Ovary (tissue), 9 donors: ENCODE results near the gene PRR18. TPM values are rescaled to one million over a fixed set of nuclear protein-coding genes. Genes with fewer than 3 reads are reported as not detected.

ENCODE experiments used
- DNase-seq, 5 donors: peaks; one replicate each; pipeline ENCODE4 v3.0.0-alpha.2; 2019 to 2020
- H3K27ac ChIP-seq, 2 donors: fragments of 200-600 bp; one replicate each; pipeline versions ENCODE4 v1.5.1 to v1.8.0; 2019 to 2022
- H3K27me3 ChIP-seq: fragments of 200-600 bp; one replicate; pipeline ENCODE4 v1.8.0; 2022
- H3K36me3 ChIP-seq: fragments of 200-600 bp; sonication (generic); one replicate; pipeline ENCODE4 v1.5.1; 2019
- H3K4me1 ChIP-seq: one replicate; pipeline ENCODE4 v1.8.1; 2013; ENCODE audit warnings: mild to moderate bottlenecking, moderate library complexity; ENCODE audit not compliant: insufficient read depth
- H3K4me3 ChIP-seq: fragments of 200-600 bp; sonication (generic); one replicate; pipeline ENCODE4 v1.5.1; 2017
- H3K9me3 ChIP-seq, 2 donors: fragments of 200-600 bp in 1 of 2; sonication (generic) in 1 of 2; one replicate each; pipeline versions ENCODE4 v1.5.1 to v1.8.1; 2013 to 2019; ENCODE audit warnings: mild to moderate bottlenecking in 1 of 2, moderate library complexity in 1 of 2
- CTCF ChIP-seq, 3 donors: fragments of 450-650 bp in 2 of 3; fragments of 200-600 bp in 1 of 3; IDR thresholded peaks; one replicate each; pipeline versions ENCODE4 v1.5.1 to v1.8.0; 2016 to 2022; ENCODE audit warnings: antibody characterized with exemption in 3 of 3, mild to moderate bottlenecking in 1 of 3
- EP300 ChIP-seq: sonication (generic); formaldehyde crosslinking; IDR thresholded peaks from one replicate; pipeline ENCODE4 v1.6.1; 2017; ENCODE audit warnings: antibody characterized with exemption
- POLR2A ChIP-seq: fragments of 450-650 bp; IDR thresholded peaks from one replicate; pipeline ENCODE4 v1.6.1; 2017; ENCODE audit warnings: antibody characterized with exemption, mild to moderate bottlenecking, moderate library complexity
- WGBS, 3 donors: extraction: QIAGEN DNeasy Blood & Tissue Kit in 1 of 3; methylation state at CpG; one replicate each; pipeline versions ENCODE4 v1.1.5 to v1.1.7; 2013 to 2017; 5-methylcytosine and 5-hydroxymethylcytosine counted together
- intact Hi-C, 4 donors: fragments of 100-400 bp; cut with DNase I; formaldehyde crosslinking; loops; one replicate each; pipeline versions ENCODE4 v1.11.0 to v1.15.1; 2022 to 2023
- polyA plus RNA-seq, 2 donors: library from polyadenylated mRNA; stranded (reverse); fragments of 200-250 nt in 1 of 2; fragments of 350-450 nt in 1 of 2; fragmentation: Illumina TruSeq in 1 of 2; extraction: RNeasy Lipid Tissue Mini Kit (QIAGEN cat#74804) in 1 of 2; gene quantifications; one replicate each; pipeline ENCODE4 v1.2.3, GENCODE V29; 2013 to 2014
- total RNA-seq, 7 donors: library from RNA; depleted of rRNA in 2 of 7; stranded (reverse); fragments of >200 nt in 2 of 7; fragmentation: NEBNext Ultra II Directional in 3 of 7; extraction: Animal tissue kit (Norgen Biotek cat#: 25700) in 3 of 7; gene quantifications; one replicate each; pipeline versions ENCODE4 v1.1.0 to v1.2.4, GENCODE V29; 2016 to 2023
- donor health status: DM: no; HTN: no; CAD: no; lungs with moderate emphysema.
- donor health status: DM: no; HTN: no; CAD: no.
- donor health status: Bipolar disorder and iron deficiency.
- donor health status: DM: yes; HTN: yes; CAD: no.
- donor health status: DM: no; HTN: no; CAD: no.
- donor health status: DM: yes; HTN: yes; CAD: no.

Gene PRR18
- total and polyA plus RNA-seq, 9 donors = 0.05 to 5.1 (median 0.25) TPM; not detected in 5

- no peak for DNase-seq
- TF ChIP-seq CTCF (IDR thresholded peaks at IDR 0.05) (no peak), POLR2A (no peak), EP300 (no peak)
- Histone ChIP-seq H3K4me3 (peak overlapping the region; percentile 21), H3K27ac (no peak overlapping the region), H3K4me1 (peaks cover 3% of the 10 kb centered on the region), H3K27me3 (peaks cover 4% of the 10 kb centered on the region), H3K36me3 (no peaks in the 10 kb centered on the region), H3K9me3 (no peaks in the 10 kb centered on the region)
- WGBS, 3 donors = 2% methylated on average over 59 to 115 of the region's 115 CpGs
- intact Hi-C loops = no loop called here
Measured at GRCh38 chr6:166307082-166308032, 835 bp downstream of the PRR18 start.

GRCh38 chr6:166306378-166307081 lies 1.7 kb downstream of the PRR18 start:
- Histone ChIP-seq H3K4me3 (no peak overlapping the region), H3K27me3 (peaks cover 4% of the 10 kb centered on the region), H3K27ac (no peak overlapping the region), H3K36me3 (no peaks in the 10 kb centered on the region), H3K9me3 (no peaks in the 10 kb centered on the region), H3K4me1 (peaks cover 3% of the 10 kb centered on the region)
- DNase-seq = no peak
- no peak for TF ChIP-seq POLR2A
- no peak for TF ChIP-seq CTCF (IDR thresholded peaks at IDR 0.05)
- TF ChIP-seq EP300 = no peak
- WGBS, 3 donors = 58 to 64% (median 64%) methylated on average over 31 to 34 of the region's 34 CpGs
- intact Hi-C loops = no loop called here

- intact Hi-C loops = no loop called here
- Histone ChIP-seq H3K4me3 (no peak overlapping the region), H3K36me3 (no peaks in the 10 kb centered on the region), H3K27ac (no peak overlapping the region), H3K9me3 (no peaks in the 10 kb centered on the region), H3K27me3 (peaks cover 4% of the 10 kb centered on the region), H3K4me1 (peaks cover 3% of the 10 kb centered on the region)
- WGBS, 3 donors = 58 to 61% (median 61%) methylated on average over 10 of the region's 10 CpGs
- no peak for DNase-seq
- no peak for TF ChIP-seq CTCF (IDR thresholded peaks at IDR 0.05)
- TF ChIP-seq POLR2A = no peak
- no peak for TF ChIP-seq EP300
Measured at GRCh38 chr6:166305562-166306117, 2.6 kb downstream of the PRR18 start.

- Histone ChIP-seq H3K4me3 (no peak overlapping the region), H3K27me3 (peaks cover 4% of the 10 kb centered on the region), H3K36me3 (no peaks in the 10 kb centered on the region), H3K27ac (no peak overlapping the region), H3K4me1 (peaks cover 3% of the 10 kb centered on the region), H3K9me3 (no peaks in the 10 kb centered on the region)
- intact Hi-C loops = no loop called here
- 70 to 83% (median 80%) methylated on average over 3 of the region's 3 CpGs for WGBS, 3 donors
- no peak for DNase-seq
- TF ChIP-seq CTCF (IDR thresholded peaks at IDR 0.05) = no peak
- no peak for TF ChIP-seq EP300
- no peak for TF ChIP-seq POLR2A
Measured at GRCh38 chr6:166304106-166304505, 4.1 kb downstream of the PRR18 start.
